Measurements from ENCODE around the gene STX11. TPM values are rescaled to one million over a fixed set of nuclear protein-coding genes. Genes with fewer than 3 reads are reported as not detected.

Gene STX11
- total and polyA plus RNA-seq, 2 of the 13 experiments (the other 11 are each of a cell fraction or from before 2014, with no cell fraction given), result 0.03 TPM; not detected in 1

GRCh38 chr6:144193181-144193580 lies 42.9 kb downstream of the STX11 start:
- POLR2A ChIA-PET, result no interaction called here
- no TSS peak for BruUV-seq (replicated peaks)
- intact Hi-C loops (cut with micrococcal nuclease; ENCODE audit: unreplicated experiment), result no loop called here
- CTCF ChIA-PET (ENCODE audit: low intra/inter-chr PET ratio, low total read pairs), result no interaction called here
- Histone ChIP-seq H3K36me3 (replicated peaks in 1 of 2; ENCODE audit: control insufficient read depth in 1 of 2, insufficient read depth in 2 of 2, low read length in 2 of 2) (no peaks in the 10 kb centered on the region), H3K27ac (ENCODE audit: extremely low read length, insufficient read depth, low read length) (no peak overlapping the region), H3K9ac (ENCODE audit: insufficient read depth, low read depth, low read length) (no peak overlapping the region), H3K27me3 (ENCODE audit: control insufficient read depth in 1 of 2, insufficient read depth in 2 of 2, low read length in 2 of 2) (no peaks in the 10 kb centered on the region; a peak in 1 of 5 replicates), H3K4me3 (replicated peaks in 1 of 3; ENCODE audit: insufficient read depth in 1 of 3, low read depth in 2 of 3, low read length in 3 of 3) (no peak overlapping the region), H2AFZ (ENCODE audit: low read length) (no peak overlapping the region), H4K20me1 (ENCODE audit: insufficient read depth, low read length) (no peaks in the 10 kb centered on the region), H3K79me2 (ENCODE audit: insufficient read depth, low read length) (no peaks in the 10 kb centered on the region), H3K9me3 (ENCODE audit: low read length) (no peaks in the 10 kb centered on the region), H3K4me2 (ENCODE audit: low read depth, low read length) (no peak overlapping the region), H3K4me1 (ENCODE audit: insufficient read depth, low read length) (no peaks in the 10 kb centered on the region)
- 32% methylated on average over 2 of the region's 2 CpGs for WGBS (ENCODE audit: low lambda C conversion rate)
- no peak for FAIRE-seq
- no peak for ATAC-seq
- DNase-seq (ENCODE audit: low spot score), result no peak
- in situ Hi-C loops (cut with HindIII; ENCODE audit: extremely low pct_ligation_motif_present, low pct_unique_long_range_greater_than_20kb), result no loop called here
- TF ChIP-seq TFDP2 (CRISPR knock-in tag; IDR thresholded peaks at IDR 0.05) (no peak), PAX8 (CRISPR knock-in tag; IDR thresholded peaks at IDR 0.05; ENCODE audit: borderline replicate concordance) (no peak), CEBPB (IDR thresholded peaks at IDR 0.05; ENCODE audit: borderline replicate concordance, low read depth, low read length) (peak; percentile 46; the same call in 1 of the 2 replicates)

- CTCF ChIA-PET (ENCODE audit: low intra/inter-chr PET ratio, low total read pairs), result no interaction called here
- BruUV-seq (replicated peaks), result no TSS peak
- intact Hi-C loops (cut with micrococcal nuclease; ENCODE audit: unreplicated experiment), result no loop called here
- TF ChIP-seq ZNF574 (CRISPR knock-in tag; IDR thresholded peaks at IDR 0.05) (no peak), ZNF558 (CRISPR knock-in tag; IDR thresholded peaks at IDR 0.05; ENCODE audit: borderline replicate concordance) (no peak), RCOR2 (CRISPR knock-in tag; IDR thresholded peaks at IDR 0.05) (no peak), RBAK (CRISPR knock-in tag; IDR thresholded peaks at IDR 0.05) (no peak), HNRNPK (IDR thresholded peaks at IDR 0.05; ENCODE audit: low read depth, low read length, poor library complexity, severe bottlenecking) (no peak), ATF5 (CRISPR knock-in tag; IDR thresholded peaks at IDR 0.05; ENCODE audit: low read depth) (no peak), ZNF33B (CRISPR knock-in tag; IDR thresholded peaks at IDR 0.05) (no peak), ZNF160 (CRISPR knock-in tag; IDR thresholded peaks at IDR 0.05) (no peak), MATR3 (CRISPR knock-in tag; IDR thresholded peaks at IDR 0.05) (no peak), ZFP90 (CRISPR knock-in tag; IDR thresholded peaks at IDR 0.05; ENCODE audit: borderline replicate concordance) (no peak), SRSF9 (IDR thresholded peaks at IDR 0.05; ENCODE audit: borderline replicate concordance, insufficient read depth, low read depth, low read length, poor library complexity, severe bottlenecking) (no peak)
Observed at GRCh38 chr6:144194293-144194810, 44.0 kb downstream of the STX11 start.

More at GRCh38 chr6:144194293-144194810, 44.0 kb downstream of the STX11 start:
- Histone ChIP-seq H3K79me2 (ENCODE audit: insufficient read depth, low read length) (no peaks in the 10 kb centered on the region), H4K20me1 (ENCODE audit: insufficient read depth, low read length) (no peaks in the 10 kb centered on the region), H3K27me3 (ENCODE audit: control insufficient read depth in 1 of 2, insufficient read depth in 2 of 2, low read length in 2 of 2) (no peaks in the 10 kb centered on the region; a peak in 1 of 5 replicates), H3K4me2 (ENCODE audit: low read depth, low read length) (no peak overlapping the region), H3K9ac (ENCODE audit: insufficient read depth, low read depth, low read length) (no peak overlapping the region), H3K27ac (ENCODE audit: extremely low read length, insufficient read depth, low read length) (no peak overlapping the region), H3K36me3 (replicated peaks in 1 of 2; ENCODE audit: control insufficient read depth in 1 of 2, insufficient read depth in 2 of 2, low read length in 2 of 2) (no peaks in the 10 kb centered on the region), H3K9me3 (ENCODE audit: low read length) (no peaks in the 10 kb centered on the region), H2AFZ (ENCODE audit: low read length) (no peak overlapping the region), H3K4me1 (ENCODE audit: insufficient read depth, low read length) (no peaks in the 10 kb centered on the region), H3K4me3 (replicated peaks in 1 of 3; ENCODE audit: insufficient read depth in 1 of 3, low read depth in 2 of 3, low read length in 3 of 3) (no peak overlapping the region)
- DNase-seq (ENCODE audit: low spot score) (no peak), FAIRE-seq (no peak), ATAC-seq (peak; percentile 25; the same call in 1 of the 3 replicates)
- POLR2A ChIA-PET, result no interaction called here
- WGBS (ENCODE audit: low lambda C conversion rate), result 35% methylated on average over 7 of the region's 7 CpGs
- in situ Hi-C loops (cut with HindIII; ENCODE audit: extremely low pct_ligation_motif_present, low pct_unique_long_range_greater_than_20kb), result no loop called here

Data from HepG2 (cell line).